ENCODE results near the gene DECR2.

DNA sequence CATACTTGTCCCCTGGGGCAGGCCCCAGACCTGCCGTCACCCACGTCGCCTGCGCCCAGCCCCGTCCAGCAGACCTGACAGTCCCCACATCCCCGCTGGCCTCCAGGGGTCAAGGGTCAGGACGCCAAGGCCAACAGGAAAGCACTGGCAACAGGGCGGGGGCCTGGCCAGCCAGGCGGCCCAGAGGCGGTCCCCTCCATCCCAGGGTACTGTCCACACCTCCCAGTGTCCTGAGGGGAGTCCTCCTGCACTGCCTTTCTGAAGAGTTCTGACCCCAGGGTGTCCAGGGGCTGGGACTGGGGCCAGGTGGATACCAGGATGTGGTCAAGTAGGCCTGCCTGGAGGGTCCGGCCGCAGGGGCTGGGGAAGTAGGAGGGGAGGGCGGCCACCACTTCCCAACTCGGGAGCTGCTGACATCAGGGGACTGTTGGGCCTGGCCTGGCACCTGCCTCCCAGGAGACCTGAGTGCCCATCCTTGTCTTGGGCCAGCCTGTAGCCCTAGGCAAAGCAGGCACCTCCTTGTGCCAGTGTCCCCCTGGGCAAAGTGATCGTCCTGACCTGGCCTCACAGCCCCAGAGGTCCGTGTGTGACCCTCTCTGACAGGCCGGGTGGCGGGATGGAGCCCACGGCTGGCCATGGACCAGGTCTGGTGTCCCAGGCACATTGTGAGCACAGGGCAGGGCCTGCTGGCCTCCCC, 42.5 kb upstream of the DECR2 start:
- TF ChIP-seq POLR2A (IDR thresholded peaks at IDR 0.05) (no peak), CTCF (IDR thresholded peaks at IDR 0.05 in 4 of 5, conservative IDR thresholded peaks at IDR 0.05 in 1 of 5) (no peak)

All from gastrocnemius medialis (tissue), 4 donors.